Spleen (tissue), 7 donors: Measurements from ENCODE around the gene SETBP1.

Source experiments
- POLR2A ChIP-seq, 3 donors: fragments of 450-650 bp; IDR thresholded peaks; one replicate each; pipeline ENCODE4 v1.5.1; 2017; ENCODE audit warnings: antibody characterized with exemption in 3 of 3, mild to moderate bottlenecking in 1 of 3
- TF ChIP-seq, protein P1 (sequence below), 11 experiments: fragments of 200-600 bp in 7 of 11; fragments of 450-650 bp in 4 of 11; sonication (generic) in 4 of 11; IDR thresholded peaks in 8 of 11; conservative IDR thresholded peaks in 3 of 11; 1 replicate in 7 of 11; 2 replicates in 4 of 11; pipeline versions ENCODE4 v1.4.0 to v1.8.0; 2016 to 2021; ENCODE audit warnings: antibody characterized with exemption in 11 of 11, inconsistent platforms in 4 of 11, mild to moderate bottlenecking in 1 of 11
- donor health status: DM: no; HTN: no; CAD: no; lungs with moderate emphysema.
- donor health status: DM: no; HTN: no; CAD: no.
- donor health status: DM: no; HTN: no; CAD: no.

DNA sequence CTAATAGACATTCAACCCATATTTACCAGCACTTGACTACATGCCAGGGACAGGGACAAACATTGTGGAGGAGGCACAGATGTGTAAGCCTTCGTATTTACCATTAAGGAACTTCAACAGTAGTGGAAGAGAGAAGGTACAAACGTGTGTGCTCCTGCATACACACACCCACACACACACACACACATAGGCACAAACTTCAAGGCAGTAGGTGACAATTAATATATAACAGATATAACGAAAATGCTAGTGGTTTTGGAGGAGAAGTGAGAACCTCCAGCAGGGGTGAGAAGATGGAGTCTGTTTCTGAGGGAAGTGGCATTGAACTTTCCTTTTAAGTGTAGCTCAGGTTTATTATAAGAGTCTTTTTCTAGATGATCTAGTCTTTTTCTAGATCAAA is 231.1 kb downstream of the SETBP1 start:
- TF ChIP-seq, protein P1, sequence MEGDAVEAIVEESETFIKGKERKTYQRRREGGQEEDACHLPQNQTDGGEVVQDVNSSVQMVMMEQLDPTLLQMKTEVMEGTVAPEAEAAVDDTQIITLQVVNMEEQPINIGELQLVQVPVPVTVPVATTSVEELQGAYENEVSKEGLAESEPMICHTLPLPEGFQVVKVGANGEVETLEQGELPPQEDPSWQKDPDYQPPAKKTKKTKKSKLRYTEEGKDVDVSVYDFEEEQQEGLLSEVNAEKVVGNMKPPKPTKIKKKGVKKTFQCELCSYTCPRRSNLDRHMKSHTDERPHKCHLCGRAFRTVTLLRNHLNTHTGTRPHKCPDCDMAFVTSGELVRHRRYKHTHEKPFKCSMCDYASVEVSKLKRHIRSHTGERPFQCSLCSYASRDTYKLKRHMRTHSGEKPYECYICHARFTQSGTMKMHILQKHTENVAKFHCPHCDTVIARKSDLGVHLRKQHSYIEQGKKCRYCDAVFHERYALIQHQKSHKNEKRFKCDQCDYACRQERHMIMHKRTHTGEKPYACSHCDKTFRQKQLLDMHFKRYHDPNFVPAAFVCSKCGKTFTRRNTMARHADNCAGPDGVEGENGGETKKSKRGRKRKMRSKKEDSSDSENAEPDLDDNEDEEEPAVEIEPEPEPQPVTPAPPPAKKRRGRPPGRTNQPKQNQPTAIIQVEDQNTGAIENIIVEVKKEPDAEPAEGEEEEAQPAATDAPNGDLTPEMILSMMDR (IDR thresholded peaks at IDR 0.05 in 8 of 11, conservative IDR thresholded peaks at IDR 0.05 in 3 of 11), result no peak
- no peak for TF ChIP-seq POLR2A (IDR thresholded peaks at IDR 0.05)
